GOT3 (cell line): ENCODE results near the gene IL17RA.
"Not testable (repeated sequence)": the region's sequence is repeated elsewhere in the genome, so short reads cannot be mapped to it uniquely, and the experiment has no call there.

Source experiments
- DNase-seq: peaks from one replicate; lab custom pipeline; 2025; ENCODE audit warnings: mixed read lengths; lab: John Stamatoyannopoulos, UW

IL17RA gene

GRCh38 chr22:17121233-17122195 lies 36.7 kb downstream of the IL17RA start, which contains the start of gene TMEM121B:
Gene TMEM121B (minus strand): TSS chr22:17121360. CDS start chr22:17121127, 233 bp downstream.
- DNase-seq, result no peak

GRCh38 chr22:17130199-17130598 lies 45.4 kb downstream of the IL17RA start:
- DNase-seq, result no peak

- DNase-seq, result no peak
Measured at GRCh38 chr22:17131686-17132085, 46.9 kb downstream of the IL17RA start.

DNA sequence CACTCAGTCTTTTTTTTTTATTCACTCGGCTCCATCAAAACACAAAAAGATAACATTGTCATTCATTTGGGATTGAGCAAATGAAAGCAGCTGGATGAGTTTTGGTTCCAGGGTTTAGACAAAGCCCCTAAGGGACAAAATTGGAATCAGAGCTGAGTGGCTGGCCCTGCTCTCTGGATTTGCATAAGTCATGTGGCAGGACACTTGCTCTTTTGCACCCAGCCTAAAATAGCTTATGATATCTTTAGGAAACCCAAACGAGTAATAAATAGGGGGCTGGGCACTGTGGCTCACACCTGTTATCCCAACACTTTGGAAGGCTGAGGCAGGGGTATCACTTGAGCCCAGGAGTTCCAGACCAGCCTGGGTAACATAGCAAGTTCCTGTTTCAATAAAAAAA lies 47.3 kb downstream of the IL17RA start:
- no peak for DNase-seq

DNA sequence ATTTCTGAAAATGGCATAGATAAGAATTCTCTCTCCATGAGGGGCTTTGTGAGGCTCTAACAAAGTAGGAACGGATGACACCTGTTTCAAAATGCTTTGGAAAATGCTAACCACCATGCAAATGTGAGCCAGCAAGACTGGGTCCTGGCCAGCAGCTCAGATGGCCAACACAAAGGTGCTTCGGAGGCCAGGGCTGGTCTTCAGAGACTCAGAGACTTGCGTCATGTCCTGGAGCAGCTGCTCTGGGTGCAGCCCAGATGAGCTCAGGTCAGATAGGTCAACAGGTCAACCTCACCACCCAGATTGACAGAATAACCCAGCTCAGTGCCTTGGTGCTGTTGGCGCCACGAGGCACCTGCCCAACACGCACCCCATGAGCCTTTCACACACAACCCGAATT lies 48.3 kb downstream of the IL17RA start:
- DNase-seq, result no peak

GRCh38 chr22:17135153-17135760 lies 50.5 kb downstream of the IL17RA start:
- DNase-seq, result no peak

GRCh38 chr22:17137170-17137569 lies 52.4 kb downstream of the IL17RA start:
- no peak for DNase-seq

GRCh38 chr22:17137861-17138425 lies 53.1 kb downstream of the IL17RA start:
- no peak for DNase-seq

DNA sequence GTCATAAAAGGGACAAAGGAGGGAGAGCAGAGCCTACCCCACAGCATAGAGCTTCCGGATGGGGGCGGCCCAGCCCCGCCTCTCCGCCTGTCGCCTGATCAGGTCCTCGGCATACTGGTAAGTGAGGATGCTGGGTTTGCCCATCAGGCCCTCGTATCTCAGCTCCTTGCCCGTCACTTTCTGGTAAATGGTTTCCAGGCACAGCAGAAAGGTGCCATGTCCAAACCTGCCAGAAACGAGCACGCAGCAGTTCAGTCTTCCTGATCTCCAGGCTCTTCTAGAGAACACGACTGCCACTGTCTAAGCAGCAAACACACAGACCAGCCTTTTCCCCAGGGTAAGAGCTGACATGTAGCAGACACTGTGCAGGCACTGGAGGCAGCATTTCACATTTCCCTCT lies 53.7 kb downstream of the IL17RA start:
- DNase-seq, result no peak

- no peak for DNase-seq
Measured at GRCh38 chr22:17140022-17140421, 55.2 kb downstream of the IL17RA start.

- DNase-seq, result no peak
Measured at GRCh38 chr22:17140826-17141766, 56.3 kb downstream of the IL17RA start.

DNA sequence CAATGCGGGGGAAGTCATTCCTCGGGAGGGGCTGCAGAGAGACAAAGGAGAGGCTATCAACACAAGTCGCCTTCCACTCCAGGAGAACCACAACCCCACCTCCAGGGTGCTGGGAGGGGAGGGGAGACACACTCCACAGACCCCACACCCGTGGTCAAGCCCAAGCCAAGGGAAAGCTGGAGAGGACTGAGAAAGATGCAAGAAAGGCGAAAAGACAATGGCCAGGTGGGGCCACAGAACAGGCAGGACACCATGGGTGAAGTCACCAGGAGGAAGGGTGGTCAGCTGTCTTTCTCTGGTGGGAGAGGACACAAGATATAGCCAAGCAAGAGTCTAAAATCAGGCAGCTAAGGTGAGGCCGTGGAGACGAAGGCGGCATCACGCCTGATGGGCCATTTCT lies 58.3 kb downstream of the IL17RA start:
- no peak for DNase-seq

DNA sequence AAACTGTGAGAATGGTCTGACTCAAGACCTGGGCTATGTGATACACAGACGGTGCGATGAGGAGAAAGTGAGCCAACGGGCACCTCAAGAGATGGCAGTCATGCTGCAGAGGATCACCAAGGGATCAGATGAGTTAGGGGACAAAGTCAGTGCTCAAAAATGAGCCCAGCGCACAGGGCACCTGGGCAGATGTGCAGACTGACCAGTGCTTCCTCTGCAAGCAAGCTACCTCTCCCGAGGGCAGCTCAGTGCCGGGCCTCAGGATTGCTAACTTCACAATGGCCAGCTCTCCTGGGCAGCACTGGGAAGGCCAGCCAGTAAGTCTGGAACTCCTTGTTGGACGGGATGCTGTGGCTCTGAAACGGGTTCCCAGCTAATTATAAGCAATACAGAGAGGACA lies 59.0 kb downstream of the IL17RA start:
- no peak for DNase-seq

- no peak for DNase-seq
Measured at GRCh38 chr22:17145021-17145680, 60.4 kb downstream of the IL17RA start.

GRCh38 chr22:17147458-17147857 lies 62.7 kb downstream of the IL17RA start:
- not testable (repeated sequence) for DNase-seq

- no peak for DNase-seq
Measured at GRCh38 chr22:17149076-17149815, 64.4 kb downstream of the IL17RA start.

DNA sequence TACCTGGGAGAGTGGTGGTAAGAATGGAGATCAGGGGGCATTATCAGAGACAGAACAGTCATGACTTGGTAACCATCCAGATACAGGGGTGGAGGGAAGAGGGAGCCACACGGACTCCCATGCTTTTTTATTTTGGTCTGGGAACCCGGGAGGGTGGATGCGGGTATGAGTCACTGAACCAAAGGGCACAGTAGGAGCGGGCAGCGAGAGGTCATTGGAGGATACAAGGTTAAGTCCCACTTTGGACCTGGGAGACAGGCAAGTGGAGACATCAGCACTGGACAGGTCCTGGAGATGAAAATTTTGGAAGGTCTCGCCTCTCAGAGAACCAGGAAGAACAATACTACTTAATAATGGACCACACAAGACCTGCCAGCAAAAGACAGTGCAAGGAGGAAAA lies 67.5 kb downstream of the IL17RA start:
- no peak for DNase-seq

DNA sequence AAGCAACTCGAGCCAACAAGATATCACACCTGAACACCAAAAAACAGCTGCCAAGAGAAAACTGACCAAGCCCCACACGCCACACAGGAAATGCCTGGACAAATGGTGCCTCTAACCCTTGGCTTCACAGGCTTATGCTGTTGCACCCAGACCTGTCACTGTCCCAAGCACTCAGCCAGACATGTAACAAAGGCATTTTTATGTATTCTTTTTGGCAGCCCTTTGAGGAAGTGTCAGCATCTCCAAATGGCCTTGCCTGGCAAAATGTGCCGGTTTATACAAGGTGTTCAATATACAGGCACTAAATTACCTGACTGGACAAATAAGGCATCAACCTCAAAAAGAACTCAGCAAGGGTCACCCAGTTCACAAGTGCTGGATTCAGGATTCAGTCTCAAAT lies 68.2 kb downstream of the IL17RA start:
- DNase-seq, result no peak

GRCh38 chr22:17155941-17156340 lies 71.1 kb downstream of the IL17RA start:
- DNase-seq, result no peak

GRCh38 chr22:17157714-17158113 lies 72.9 kb downstream of the IL17RA start:
- no peak for DNase-seq

DNA sequence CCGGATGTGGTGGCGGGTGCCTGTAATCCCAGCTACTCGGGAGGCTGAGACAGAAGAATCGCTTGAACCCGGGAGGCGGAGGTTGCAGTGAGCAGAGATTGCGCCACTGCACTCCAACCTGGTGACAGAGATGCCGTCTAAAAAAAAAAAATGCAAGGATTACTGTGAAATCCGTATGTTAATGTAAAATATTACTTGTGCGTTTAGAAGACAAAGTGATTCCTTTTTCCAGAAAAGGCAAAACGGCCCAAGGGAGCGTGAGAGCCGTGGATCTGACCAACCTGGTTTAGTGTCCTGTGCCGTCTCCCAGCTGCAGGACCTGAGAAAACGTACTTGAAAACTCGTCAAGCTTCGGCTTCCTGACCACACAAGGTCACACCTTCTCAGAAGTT lies 73.4 kb downstream of the IL17RA start:
- DNase-seq, result no peak
